HepG2 (cell line): ENCODE measurements around the gene PNPLA2. TPM values are rescaled to one million over a fixed set of nuclear protein-coding genes. Genes with fewer than 3 reads are reported as not detected.

Experiments
- ATAC-seq: fragments of 200-7000 bp; cut with Tn5 transposase; 3 replicates; pipeline ENCODE4 v1.9.1; 2020; ENCODE audit warnings: mild to moderate bottlenecking, moderate library complexity
- BruUV-seq: library from RNA; stranded (reverse); fragments of 400-500 nt; replicated peaks from 2 replicates; lab custom pipeline; 2021; lab: Mats Ljungman, UMichigan
- CTCF ChIA-PET: fragments of 300-600 bp; formaldehyde crosslinking; extraction: SDS; loops from one replicate; lab custom pipeline; 2021; ENCODE audit warnings: low total read pairs, inconsistent platforms, low intra/inter-chr PET ratio; lab: Yijun Ruan, JAX
- POLR2A ChIA-PET: fragments of 350-600 bp; sonication (Branson Sonifier 250); formaldehyde crosslinking; loops from one replicate; lab custom pipeline; 2020; ENCODE audit warnings: antibody characterized with exemption, inconsistent platforms; lab: Yijun Ruan, JAX
- DNase-seq: peaks from one replicate; pipeline ENCODE4 v3.0.0-alpha.2; 2015; ENCODE audit warnings: low spot score
- FAIRE-seq: peaks from 3 replicates; lab custom pipeline; 2011; peaks lifted over from hg19 to GRCh38; lab: Jason Lieb, UNC
- H2AFZ ChIP-seq: one replicate; pipeline ENCODE4 v1.6.1; 2011; ENCODE audit warnings: low read length, inconsistent platforms
- H3K27ac ChIP-seq: fragments of 300-600 bp; 3 replicates; pipeline ENCODE4 v1.8.0; 2011; ENCODE audit warnings: mixed run types, mild to moderate bottlenecking, mixed read lengths, low read length, inconsistent platforms; ENCODE audit not compliant: insufficient read depth; ENCODE audit errors: extremely low read length
- H3K27me3 ChIP-seq, 2 experiments: fragments of 200-600 bp in 1 of 2; 2 replicates in 1 of 2; 3 replicates in 1 of 2; pipeline versions ENCODE4 v1.6.0 to v1.8.0; 2011; ENCODE audit warnings: low read length in 2 of 2, mild to moderate bottlenecking in 2 of 2, moderate library complexity in 2 of 2, inconsistent platforms in 1 of 2; ENCODE audit not compliant: insufficient read depth in 2 of 2, control insufficient read depth in 1 of 2
- H3K36me3 ChIP-seq, 2 experiments: fragments of 200-600 bp in 1 of 2; replicated peaks in 1 of 2; 2 replicates in 1 of 2; 3 replicates in 1 of 2; pipeline versions ENCODE4 v1.5.1 to v1.8.0; 2011; ENCODE audit warnings: low read length in 2 of 2, inconsistent platforms in 1 of 2; ENCODE audit not compliant: insufficient read depth in 2 of 2, control insufficient read depth in 1 of 2
- H3K4me1 ChIP-seq: 2 replicates; pipeline ENCODE4 v1.5.1; 2012; ENCODE audit warnings: low read length, inconsistent platforms; ENCODE audit not compliant: insufficient read depth
- H3K4me2 ChIP-seq: 2 replicates; pipeline ENCODE4 v1.6.0; 2011; ENCODE audit warnings: low read depth, low read length, inconsistent platforms
- H3K4me3 ChIP-seq, 3 experiments: fragments of 200-600 bp in 1 of 3; sonication (generic), shearing (Covaris generic) in 1 of 3; replicated peaks in 1 of 3; 2 replicates each; pipeline ENCODE4 v1.5.1; 2011 to 2016; ENCODE audit warnings: low read length in 3 of 3, inconsistent platforms in 2 of 3, low read depth in 2 of 3, mild to moderate bottlenecking in 2 of 3, control low read depth in 1 of 3, mixed read lengths in 1 of 3; ENCODE audit not compliant: insufficient read depth in 1 of 3
- H3K79me2 ChIP-seq: one replicate; pipeline ENCODE4 v1.6.1; 2011; ENCODE audit warnings: low read length, inconsistent platforms; ENCODE audit not compliant: insufficient read depth
- H3K9ac ChIP-seq: 2 replicates; pipeline ENCODE4 v1.6.0; 2011; ENCODE audit warnings: mild to moderate bottlenecking, low read depth, low read length, inconsistent platforms; ENCODE audit not compliant: insufficient read depth
- H3K9me3 ChIP-seq: 2 replicates; pipeline ENCODE4 v1.5.1; 2012; ENCODE audit warnings: mild to moderate bottlenecking, low read length
- H4K20me1 ChIP-seq: 2 replicates; pipeline ENCODE4 v1.6.0; 2011; ENCODE audit warnings: inconsistent platforms, mild to moderate bottlenecking, low read length, moderate library complexity; ENCODE audit not compliant: insufficient read depth
- MTF2 ChIP-seq: sonication (generic); formaldehyde crosslinking; IDR thresholded peaks from 2 replicates; pipeline ENCODE4 v1.5.0; 2020; ENCODE audit warnings: missing genetic modification reagents, borderline replicate concordance
- WIZ ChIP-seq: sonication (generic); formaldehyde crosslinking; IDR thresholded peaks from 2 replicates; pipeline ENCODE4 v1.5.1; 2020; ENCODE audit warnings: mild to moderate bottlenecking, missing genetic modification reagents
- ZMYM3 ChIP-seq: sonication (generic); formaldehyde crosslinking; IDR thresholded peaks from 2 replicates; pipeline ENCODE4 v1.5.1; 2020; ENCODE audit warnings: mild to moderate bottlenecking, missing genetic modification reagents
- WGBS: methylation state at CpG from one replicate; pipeline ENCODE4 v1.1.6; 2017; ENCODE audit warnings: low lambda C conversion rate; 5-methylcytosine and 5-hydroxymethylcytosine counted together
- in situ Hi-C: cut with HindIII; loops from 2 replicates; pipeline ENCODE4 v1.10.0; 2017; ENCODE audit warnings: low pct_unique_long_range_greater_than_20kb; ENCODE audit not compliant: extremely low pct_ligation_motif_present
- intact Hi-C: fragments of 100-400 bp; cut with micrococcal nuclease; formaldehyde crosslinking; loops from one replicate; pipeline ENCODE4 v1.10.0; 2022; ENCODE audit not compliant: unreplicated experiment
- polyA plus RNA-seq, 8 experiments: library from polyadenylated mRNA; depleted of rRNA in 3 of 8; stranded (reverse) in 7 of 8; unstranded in 1 of 8; fragments of >200 nt; fragmentation: Illumina TruSeq in 4 of 8; extraction: Trizol in 4 of 8; gene quantifications; 2 replicates each; pipeline versions ENCODE4 v1.2.1 to v1.2.3, GENCODE V29; 2011 to 2016; ENCODE audit warnings: low read depth in 4 of 8, missing spikeins in 1 of 8, mixed read lengths in 1 of 8; ENCODE audit not compliant: insufficient read depth in 1 of 8
- total RNA-seq, 5 experiments: library from RNA; depleted of rRNA; stranded (reverse); fragments of >200 nt; fragmentation: Illumina TruSeq; extraction: Trizol; gene quantifications; 2 replicates each; pipeline ENCODE4 v1.2.3, GENCODE V29; 2016; ENCODE audit warnings: low read depth in 1 of 5
- TF ChIP-seq, protein P1 (sequence below): sonication (generic); formaldehyde crosslinking; IDR thresholded peaks from 2 replicates; pipeline ENCODE4 v1.5.0; 2020; ENCODE audit warnings: mild to moderate bottlenecking, missing genetic modification reagents
- TF ChIP-seq, protein P2 (sequence below), 2 experiments: fragments of 450-650 bp in 1 of 2; sonication (generic) in 1 of 2; formaldehyde crosslinking in 1 of 2; IDR thresholded peaks; 2 replicates each; pipeline versions ENCODE4 v1.6.1 to v1.8.0; 2016 to 2022; ENCODE audit warnings: antibody characterized with exemption in 1 of 2, mild to moderate bottlenecking in 1 of 2, missing genetic modification reagents in 1 of 2

Gene PNPLA2
- total and polyA plus RNA-seq, 2 of the 13 experiments (the other 11 are each of a cell fraction or from before 2014, with no cell fraction given), result 10.5 to 43.2 TPM

DNA sequence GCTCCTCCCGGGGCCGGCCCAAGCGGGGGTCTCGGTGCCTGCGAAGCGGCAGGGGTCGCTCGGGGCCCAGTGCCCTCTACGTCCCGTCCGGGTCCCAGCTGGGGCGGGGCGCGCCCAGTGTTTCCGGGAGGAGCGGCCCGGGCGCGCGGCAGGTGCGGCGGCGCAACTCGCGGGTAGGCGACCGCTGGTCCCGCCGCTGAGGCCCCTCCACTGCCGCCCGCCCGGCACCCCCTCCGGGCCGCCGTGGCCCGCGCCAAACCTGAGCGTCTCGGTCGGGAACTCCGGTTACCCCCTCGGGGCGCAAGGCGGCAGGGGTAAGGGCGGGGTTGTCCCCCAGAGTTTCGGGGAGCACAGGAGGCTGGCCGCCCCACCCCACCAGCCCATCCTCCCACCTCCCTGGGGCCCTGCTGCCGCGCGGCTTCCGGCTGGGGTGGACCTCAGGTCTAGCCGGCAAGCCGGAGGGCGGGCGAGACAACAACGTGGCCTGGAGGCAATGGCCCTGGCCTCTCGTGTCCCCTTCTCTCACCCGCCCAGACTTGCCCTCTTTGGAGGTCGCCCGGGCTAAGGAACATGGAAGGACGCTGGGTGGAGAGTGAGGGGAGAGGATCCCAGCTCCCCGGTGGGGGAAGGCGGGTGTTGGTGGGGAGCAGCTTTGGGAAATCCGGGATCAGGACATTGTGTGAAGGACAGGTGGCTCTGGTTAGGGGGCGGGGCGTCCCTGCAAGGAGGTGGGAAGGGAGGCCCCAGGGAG, 8.6 kb downstream of the PNPLA2 start:
- in situ Hi-C loops (no loop called here), intact Hi-C loops (no loop called here)
- Histone ChIP-seq H3K4me2 (peak overlapping the region; percentile 91), H3K36me3 (peaks cover 4 to 14% of the 10 kb centered on the region in 2 experiments; a peak in 3 of 5 replicates), H3K79me2 (no peaks in the 10 kb centered on the region), H3K27ac (peak overlapping the region; percentile 77), H4K20me1 (no peaks in the 10 kb centered on the region), H3K9me3 (no peaks in the 10 kb centered on the region), H3K4me3 (peak overlapping the region; percentile 69 to 83 (median 80)), H3K9ac (peak overlapping the region; percentile 74), H3K4me1 (peaks cover 68% of the 10 kb centered on the region), H3K27me3 (no peaks in the 10 kb centered on the region), H2AFZ (no peak overlapping the region)
- FAIRE-seq (no peak), DNase-seq (peak; percentile 47), ATAC-seq (peak; percentile 51)
- ChIA-PET POLR2A (interaction anchor here (1.8 to 16.1 kb wide), 4 partner anchors 8 to 28 kb away, joined by 4 to 264 read pairs (median 75); partner anchors contain the start of genes PNPLA2, POLR2L, RPLP2 and TSPAN4), CTCF (no interaction called here)
- BruUV-seq, result TSS peak; percentile 55
- under 1% methylated on average over 18 of the region's 66 CpGs for WGBS
- TF ChIP-seq, protein P1, sequence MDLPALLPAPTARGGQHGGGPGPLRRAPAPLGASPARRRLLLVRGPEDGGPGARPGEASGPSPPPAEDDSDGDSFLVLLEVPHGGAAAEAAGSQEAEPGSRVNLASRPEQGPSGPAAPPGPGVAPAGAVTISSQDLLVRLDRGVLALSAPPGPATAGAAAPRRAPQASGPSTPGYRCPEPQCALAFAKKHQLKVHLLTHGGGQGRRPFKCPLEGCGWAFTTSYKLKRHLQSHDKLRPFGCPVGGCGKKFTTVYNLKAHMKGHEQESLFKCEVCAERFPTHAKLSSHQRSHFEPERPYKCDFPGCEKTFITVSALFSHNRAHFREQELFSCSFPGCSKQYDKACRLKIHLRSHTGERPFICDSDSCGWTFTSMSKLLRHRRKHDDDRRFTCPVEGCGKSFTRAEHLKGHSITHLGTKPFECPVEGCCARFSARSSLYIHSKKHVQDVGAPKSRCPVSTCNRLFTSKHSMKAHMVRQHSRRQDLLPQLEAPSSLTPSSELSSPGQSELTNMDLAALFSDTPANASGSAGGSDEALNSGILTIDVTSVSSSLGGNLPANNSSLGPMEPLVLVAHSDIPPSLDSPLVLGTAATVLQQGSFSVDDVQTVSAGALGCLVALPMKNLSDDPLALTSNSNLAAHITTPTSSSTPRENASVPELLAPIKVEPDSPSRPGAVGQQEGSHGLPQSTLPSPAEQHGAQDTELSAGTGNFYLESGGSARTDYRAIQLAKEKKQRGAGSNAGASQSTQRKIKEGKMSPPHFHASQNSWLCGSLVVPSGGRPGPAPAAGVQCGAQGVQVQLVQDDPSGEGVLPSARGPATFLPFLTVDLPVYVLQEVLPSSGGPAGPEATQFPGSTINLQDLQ, result no peak
- 0 out of 2 replicates have a peak, but pooled peaks have one; percentile 28 for TF ChIP-seq WIZ (CRISPR knock-in tag)
- TF ChIP-seq ZMYM3 (CRISPR knock-in tag), result peak; percentile 55
- peak; percentile 94 for TF ChIP-seq MTF2 (CRISPR knock-in tag)
- TF ChIP-seq, protein P2, sequence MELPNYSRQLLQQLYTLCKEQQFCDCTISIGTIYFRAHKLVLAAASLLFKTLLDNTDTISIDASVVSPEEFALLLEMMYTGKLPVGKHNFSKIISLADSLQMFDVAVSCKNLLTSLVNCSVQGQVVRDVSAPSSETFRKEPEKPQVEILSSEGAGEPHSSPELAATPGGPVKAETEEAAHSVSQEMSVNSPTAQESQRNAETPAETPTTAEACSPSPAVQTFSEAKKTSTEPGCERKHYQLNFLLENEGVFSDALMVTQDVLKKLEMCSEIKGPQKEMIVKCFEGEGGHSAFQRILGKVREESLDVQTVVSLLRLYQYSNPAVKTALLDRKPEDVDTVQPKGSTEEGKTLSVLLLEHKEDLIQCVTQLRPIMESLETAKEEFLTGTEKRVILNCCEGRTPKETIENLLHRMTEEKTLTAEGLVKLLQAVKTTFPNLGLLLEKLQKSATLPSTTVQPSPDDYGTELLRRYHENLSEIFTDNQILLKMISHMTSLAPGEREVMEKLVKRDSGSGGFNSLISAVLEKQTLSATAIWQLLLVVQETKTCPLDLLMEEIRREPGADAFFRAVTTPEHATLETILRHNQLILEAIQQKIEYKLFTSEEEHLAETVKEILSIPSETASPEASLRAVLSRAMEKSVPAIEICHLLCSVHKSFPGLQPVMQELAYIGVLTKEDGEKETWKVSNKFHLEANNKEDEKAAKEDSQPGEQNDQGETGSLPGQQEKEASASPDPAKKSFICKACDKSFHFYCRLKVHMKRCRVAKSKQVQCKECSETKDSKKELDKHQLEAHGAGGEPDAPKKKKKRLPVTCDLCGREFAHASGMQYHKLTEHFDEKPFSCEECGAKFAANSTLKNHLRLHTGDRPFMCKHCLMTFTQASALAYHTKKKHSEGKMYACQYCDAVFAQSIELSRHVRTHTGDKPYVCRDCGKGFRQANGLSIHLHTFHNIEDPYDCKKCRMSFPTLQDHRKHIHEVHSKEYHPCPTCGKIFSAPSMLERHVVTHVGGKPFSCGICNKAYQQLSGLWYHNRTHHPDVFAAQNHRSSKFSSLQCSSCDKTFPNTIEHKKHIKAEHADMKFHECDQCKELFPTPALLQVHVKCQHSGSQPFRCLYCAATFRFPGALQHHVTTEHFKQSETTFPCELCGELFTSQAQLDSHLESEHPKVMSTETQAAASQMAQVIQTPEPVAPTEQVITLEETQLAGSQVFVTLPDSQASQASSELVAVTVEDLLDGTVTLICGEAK (IDR thresholded peaks at IDR 0.05), result no peak
- TF ChIP-seq, protein P2 (CRISPR knock-in tag; IDR thresholded peaks at IDR 0.05), result peak; percentile 64; the same call in 1 of the 2 replicates
